ENCODE data around the gene DHRS11.
"Not testable (repeated sequence)": the region's sequence is repeated elsewhere in the genome, so short reads cannot be mapped to it uniquely, and the experiment has no call there.

DHRS11 gene

GRCh38 chr17:36601303-36602029 lies 9.8 kb downstream of the DHRS11 start, which contains the start of gene MRM1:
MRM1 (plus strand) TSS chr17:36601583; CDS start chr17:36601811, 228 bp downstream.
- H3K27ac ChIP-seq (replicated peaks): peak within 1 kb of the TSS; percentile 95
- TF ChIP-seq SPI1 (IDR thresholded peaks at IDR 0.05; ENCODE audit: borderline replicate concordance, low read depth) (no peak), GABPA (IDR thresholded peaks at IDR 0.05; ENCODE audit: low read depth) (peak; percentile 75), POLR2AphosphoS5 (IDR thresholded peaks at IDR 0.05; ENCODE audit: low read depth) (peak; percentile 81)
- TF ChIP-seq, protein P1, sequence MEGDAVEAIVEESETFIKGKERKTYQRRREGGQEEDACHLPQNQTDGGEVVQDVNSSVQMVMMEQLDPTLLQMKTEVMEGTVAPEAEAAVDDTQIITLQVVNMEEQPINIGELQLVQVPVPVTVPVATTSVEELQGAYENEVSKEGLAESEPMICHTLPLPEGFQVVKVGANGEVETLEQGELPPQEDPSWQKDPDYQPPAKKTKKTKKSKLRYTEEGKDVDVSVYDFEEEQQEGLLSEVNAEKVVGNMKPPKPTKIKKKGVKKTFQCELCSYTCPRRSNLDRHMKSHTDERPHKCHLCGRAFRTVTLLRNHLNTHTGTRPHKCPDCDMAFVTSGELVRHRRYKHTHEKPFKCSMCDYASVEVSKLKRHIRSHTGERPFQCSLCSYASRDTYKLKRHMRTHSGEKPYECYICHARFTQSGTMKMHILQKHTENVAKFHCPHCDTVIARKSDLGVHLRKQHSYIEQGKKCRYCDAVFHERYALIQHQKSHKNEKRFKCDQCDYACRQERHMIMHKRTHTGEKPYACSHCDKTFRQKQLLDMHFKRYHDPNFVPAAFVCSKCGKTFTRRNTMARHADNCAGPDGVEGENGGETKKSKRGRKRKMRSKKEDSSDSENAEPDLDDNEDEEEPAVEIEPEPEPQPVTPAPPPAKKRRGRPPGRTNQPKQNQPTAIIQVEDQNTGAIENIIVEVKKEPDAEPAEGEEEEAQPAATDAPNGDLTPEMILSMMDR (IDR thresholded peaks at IDR 0.05; ENCODE audit: insufficient read depth, low read length): no peak
- TF ChIP-seq, protein P2, sequence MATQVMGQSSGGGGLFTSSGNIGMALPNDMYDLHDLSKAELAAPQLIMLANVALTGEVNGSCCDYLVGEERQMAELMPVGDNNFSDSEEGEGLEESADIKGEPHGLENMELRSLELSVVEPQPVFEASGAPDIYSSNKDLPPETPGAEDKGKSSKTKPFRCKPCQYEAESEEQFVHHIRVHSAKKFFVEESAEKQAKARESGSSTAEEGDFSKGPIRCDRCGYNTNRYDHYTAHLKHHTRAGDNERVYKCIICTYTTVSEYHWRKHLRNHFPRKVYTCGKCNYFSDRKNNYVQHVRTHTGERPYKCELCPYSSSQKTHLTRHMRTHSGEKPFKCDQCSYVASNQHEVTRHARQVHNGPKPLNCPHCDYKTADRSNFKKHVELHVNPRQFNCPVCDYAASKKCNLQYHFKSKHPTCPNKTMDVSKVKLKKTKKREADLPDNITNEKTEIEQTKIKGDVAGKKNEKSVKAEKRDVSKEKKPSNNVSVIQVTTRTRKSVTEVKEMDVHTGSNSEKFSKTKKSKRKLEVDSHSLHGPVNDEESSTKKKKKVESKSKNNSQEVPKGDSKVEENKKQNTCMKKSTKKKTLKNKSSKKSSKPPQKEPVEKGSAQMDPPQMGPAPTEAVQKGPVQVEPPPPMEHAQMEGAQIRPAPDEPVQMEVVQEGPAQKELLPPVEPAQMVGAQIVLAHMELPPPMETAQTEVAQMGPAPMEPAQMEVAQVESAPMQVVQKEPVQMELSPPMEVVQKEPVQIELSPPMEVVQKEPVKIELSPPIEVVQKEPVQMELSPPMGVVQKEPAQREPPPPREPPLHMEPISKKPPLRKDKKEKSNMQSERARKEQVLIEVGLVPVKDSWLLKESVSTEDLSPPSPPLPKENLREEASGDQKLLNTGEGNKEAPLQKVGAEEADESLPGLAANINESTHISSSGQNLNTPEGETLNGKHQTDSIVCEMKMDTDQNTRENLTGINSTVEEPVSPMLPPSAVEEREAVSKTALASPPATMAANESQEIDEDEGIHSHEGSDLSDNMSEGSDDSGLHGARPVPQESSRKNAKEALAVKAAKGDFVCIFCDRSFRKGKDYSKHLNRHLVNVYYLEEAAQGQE (IDR thresholded peaks at IDR 0.05; ENCODE audit: insufficient replicate concordance, low read depth): peak; percentile 25
- H3K27me3 ChIP-seq (ENCODE audit: insufficient read depth, poor library complexity, severe bottlenecking): no peaks in the 10 kb centered on the region
- H3K4me3 ChIP-seq (replicated peaks; ENCODE audit: insufficient read depth, low read length): peak within 1 kb of the TSS; percentile 85
- peak; percentile 92 to 94 for DNase-seq (ENCODE audit: low read depth in 1 of 2, low spot score in 1 of 2)

- DNase-seq (ENCODE audit: low read depth in 1 of 2, low spot score in 1 of 2): peak in 1 of 2 experiments; percentile 26
- H3K27ac ChIP-seq (replicated peaks): peak overlapping the region; percentile 95
- peak overlapping the region; percentile 85 for H3K4me3 ChIP-seq (replicated peaks; ENCODE audit: insufficient read depth, low read length)
- TF ChIP-seq, protein P2 (IDR thresholded peaks at IDR 0.05; ENCODE audit: insufficient replicate concordance, low read depth): no peak
- no peak for TF ChIP-seq SPI1 (IDR thresholded peaks at IDR 0.05; ENCODE audit: borderline replicate concordance, low read depth)
- TF ChIP-seq POLR2AphosphoS5 (IDR thresholded peaks at IDR 0.05; ENCODE audit: low read depth): no peak
- no peak for TF ChIP-seq GABPA (IDR thresholded peaks at IDR 0.05; ENCODE audit: low read depth)
- TF ChIP-seq, protein P1 (IDR thresholded peaks at IDR 0.05; ENCODE audit: insufficient read depth, low read length): no peak
- no peaks in the 10 kb centered on the region for H3K27me3 ChIP-seq (ENCODE audit: insufficient read depth, poor library complexity, severe bottlenecking)
Observed at GRCh38 chr17:36602030-36602748, 10.5 kb downstream of the DHRS11 start.

- Histone ChIP-seq H3K27me3 (ENCODE audit: insufficient read depth, poor library complexity, severe bottlenecking) (no peaks in the 10 kb centered on the region), H3K4me3 (replicated peaks; ENCODE audit: insufficient read depth, low read length) (peak overlapping the region; percentile 85), H3K27ac (replicated peaks) (peak overlapping the region; percentile 95)
- DNase-seq (ENCODE audit: low read depth in 1 of 2, low spot score in 1 of 2): peak; percentile 49 to 76
- TF ChIP-seq, protein P2 (IDR thresholded peaks at IDR 0.05; ENCODE audit: insufficient replicate concordance, low read depth): no peak
- TF ChIP-seq, protein P1 (IDR thresholded peaks at IDR 0.05; ENCODE audit: insufficient read depth, low read length): peak; percentile 88
- TF ChIP-seq GABPA (IDR thresholded peaks at IDR 0.05; ENCODE audit: low read depth): no peak
Observed at GRCh38 chr17:36602924-36603384, 11.3 kb downstream of the DHRS11 start.

- not testable (repeated sequence) for H3K27ac ChIP-seq (replicated peaks); H3K4me3 ChIP-seq (replicated peaks; ENCODE audit: insufficient read depth, low read length); DNase-seq (ENCODE audit: low read depth in 1 of 2, low spot score in 1 of 2); H3K27me3 ChIP-seq (ENCODE audit: insufficient read depth, poor library complexity, severe bottlenecking)
Observed at GRCh38 chr17:36605028-36605427, 13.3 kb downstream of the DHRS11 start.
